ENCODE data around the gene OR4K14. TPM values are rescaled to one million over a fixed set of nuclear protein-coding genes. Genes with fewer than 3 reads are reported as not detected.

OR4K14 gene
- total and polyA plus RNA-seq, 2 donors, result not detected

Other genes with a start within 250 kb of the OR4K14 start
- gene OR4M1, start 245.8 kb downstream of the OR4K14 start, total RNA-seq, result not detected
- not detected for gene OR4M1, start 245.8 kb downstream of the OR4K14 start, polyA plus RNA-seq
- not detected for gene OR4N2, start 215.5 kb downstream of the OR4K14 start, total RNA-seq
- not detected for gene OR4N2, start 215.5 kb downstream of the OR4K14 start, polyA plus RNA-seq
- gene OR4K2, start 144.2 kb downstream of the OR4K14 start, total RNA-seq, result not detected
- not detected for gene OR4K2, start 144.2 kb downstream of the OR4K14 start, polyA plus RNA-seq
- gene OR4K5, start 98.7 kb downstream of the OR4K14 start, total RNA-seq, result not detected
- gene OR4K5, start 98.7 kb downstream of the OR4K14 start, polyA plus RNA-seq, result not detected
- not detected for gene OR4K1, start 88.4 kb downstream of the OR4K14 start, total RNA-seq
- gene OR4K1, start 88.4 kb downstream of the OR4K14 start, polyA plus RNA-seq, result not detected
- gene OR4K15, start 43.7 kb downstream of the OR4K14 start, total RNA-seq, result not detected
- not detected for gene OR4K15, start 43.7 kb downstream of the OR4K14 start, polyA plus RNA-seq
- gene OR4Q2, start 17.1 kb downstream of the OR4K14 start, total RNA-seq, result not detected
- gene OR4Q2, start 17.1 kb downstream of the OR4K14 start, polyA plus RNA-seq, result not detected
- gene OR4K13, start 16.7 kb upstream of the OR4K14 start, total RNA-seq, result not detected
- not detected for gene OR4K13, start 16.7 kb upstream of the OR4K14 start, polyA plus RNA-seq
- not detected for gene OR4L1, start 40.7 kb upstream of the OR4K14 start, total RNA-seq
- gene OR4L1, start 40.7 kb upstream of the OR4K14 start, polyA plus RNA-seq, result not detected
- not detected for gene OR4K17, start 91.4 kb upstream of the OR4K14 start, total RNA-seq
- gene OR4K17, start 91.4 kb upstream of the OR4K14 start, polyA plus RNA-seq, result not detected
- not detected for gene OR4N5, start 119.5 kb upstream of the OR4K14 start, total RNA-seq
- not detected for gene OR4N5, start 119.5 kb upstream of the OR4K14 start, polyA plus RNA-seq
- gene OR11G2, start 171.6 kb upstream of the OR4K14 start, total RNA-seq, result not detected
- not detected for gene OR11G2, start 171.6 kb upstream of the OR4K14 start, polyA plus RNA-seq
- not detected for gene OR11H6, start 204.4 kb upstream of the OR4K14 start, total RNA-seq
- gene OR11H6, start 204.4 kb upstream of the OR4K14 start, polyA plus RNA-seq, result not detected
- gene OR11H7, start 209.7 kb upstream of the OR4K14 start, total RNA-seq, result not detected
- gene OR11H7, start 209.7 kb upstream of the OR4K14 start, polyA plus RNA-seq, result not detected
- gene OR11H4, start 220.0 kb upstream of the OR4K14 start, total RNA-seq, result not detected
- gene OR11H4, start 220.0 kb upstream of the OR4K14 start, polyA plus RNA-seq, result not detected

All from urinary bladder (tissue), 2 donors.